NCI-H128 (cell line): ENCODE results near the gene KAZN.

Source experiments
- DNase-seq: peaks from one replicate; lab custom pipeline; 2025; ENCODE audit not compliant: unreplicated experiment; lab: John Stamatoyannopoulos, UW

Gene KAZN

DNA sequence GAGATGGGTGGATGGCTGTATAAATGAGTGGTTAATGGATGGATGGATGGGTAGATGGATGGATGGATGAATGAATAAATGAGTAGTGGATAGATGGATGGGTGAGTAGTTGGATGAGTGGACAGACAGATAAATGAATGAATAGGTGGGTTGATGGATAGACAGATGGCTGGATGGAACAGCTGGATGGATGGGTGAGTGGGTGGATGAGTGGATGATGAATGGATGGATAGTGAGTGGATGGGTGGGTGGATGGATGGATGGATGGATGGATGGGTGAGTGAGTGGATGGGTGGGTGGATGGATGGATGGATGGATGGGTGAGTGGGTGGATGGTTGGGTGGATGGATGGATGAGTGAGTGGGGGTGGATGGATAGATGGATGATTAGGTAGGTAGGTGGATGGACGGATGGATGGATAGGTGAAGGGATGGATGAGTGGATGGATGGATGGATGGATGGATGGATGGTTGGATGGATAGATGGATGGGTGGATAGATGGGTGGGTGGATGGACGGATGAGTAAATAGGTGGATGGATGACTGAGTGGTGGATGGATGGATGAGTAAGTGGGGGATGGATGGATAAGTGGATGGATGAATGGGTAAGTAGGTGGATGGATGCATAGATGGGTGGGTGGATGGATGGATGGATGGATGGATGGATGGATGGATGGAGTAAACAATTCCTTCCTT lies 246.6 kb downstream of the KAZN start:
- no peak for DNase-seq

GRCh38 chr1:14845851-14846250 lies 247.4 kb downstream of the KAZN start:
- DNase-seq, result no peak

DNA sequence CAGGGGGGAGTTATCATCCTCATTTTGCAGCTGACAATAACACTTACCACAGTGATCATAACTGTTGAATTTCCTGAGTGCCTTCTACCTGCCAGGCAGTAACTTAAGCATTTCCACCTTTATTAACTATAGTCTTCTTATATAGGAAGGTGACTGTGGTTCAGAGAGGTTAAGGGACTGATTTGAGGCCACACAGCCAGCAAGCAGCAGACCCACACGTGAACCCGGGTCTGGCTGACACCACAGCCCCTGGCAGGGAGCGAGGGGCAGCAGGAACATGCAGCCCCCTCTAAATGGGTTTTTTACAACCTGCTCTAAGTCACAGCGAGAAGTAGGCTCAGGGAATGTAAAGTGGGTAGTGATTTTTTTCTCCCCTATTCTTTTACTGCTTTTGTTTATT lies 248.2 kb downstream of the KAZN start:
- DNase-seq, result no peak

DNA sequence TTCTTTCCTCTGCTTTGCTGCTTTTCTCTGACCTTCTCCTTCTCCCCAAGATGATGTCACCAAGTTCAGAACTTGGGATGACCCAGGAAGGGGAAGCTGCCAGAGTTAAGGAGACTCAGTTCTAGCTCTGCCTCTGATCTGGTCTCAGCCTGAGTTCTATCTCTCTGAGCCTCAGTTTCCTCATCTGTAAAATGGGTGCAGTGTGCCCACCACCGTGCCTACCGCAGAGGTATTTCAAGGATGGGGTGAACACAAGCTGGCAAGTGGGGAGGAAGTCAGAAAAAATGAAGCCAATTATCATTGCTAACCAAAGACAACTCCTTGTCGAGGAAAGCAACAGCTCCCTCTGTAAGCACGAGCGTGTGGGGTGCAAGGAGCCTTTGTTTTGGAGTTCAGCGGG lies 249.7 kb downstream of the KAZN start:
- no peak for DNase-seq

GRCh38 chr1:14848625-14849024 lies 250.1 kb downstream of the KAZN start:
- no peak for DNase-seq

DNA sequence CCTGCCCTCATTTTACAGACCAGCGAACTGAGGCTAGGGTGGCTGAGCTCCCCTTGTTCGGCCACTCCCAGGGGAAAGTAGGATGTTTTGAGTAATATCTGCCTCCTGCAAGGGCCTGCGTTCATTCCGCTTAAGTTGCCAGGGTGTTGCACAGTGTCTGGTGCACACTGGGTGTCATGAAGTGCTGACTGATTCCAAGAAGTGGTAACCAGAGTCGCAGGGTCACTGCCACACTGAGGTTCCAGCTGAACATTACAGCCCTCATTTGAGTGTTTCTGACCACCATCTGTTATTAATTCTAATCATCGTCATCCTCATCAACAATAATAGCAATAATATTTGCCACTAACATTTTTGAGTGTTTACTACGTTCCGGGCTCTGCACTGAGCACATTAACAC lies 250.6 kb downstream of the KAZN start:
- DNase-seq, result no peak

DNA sequence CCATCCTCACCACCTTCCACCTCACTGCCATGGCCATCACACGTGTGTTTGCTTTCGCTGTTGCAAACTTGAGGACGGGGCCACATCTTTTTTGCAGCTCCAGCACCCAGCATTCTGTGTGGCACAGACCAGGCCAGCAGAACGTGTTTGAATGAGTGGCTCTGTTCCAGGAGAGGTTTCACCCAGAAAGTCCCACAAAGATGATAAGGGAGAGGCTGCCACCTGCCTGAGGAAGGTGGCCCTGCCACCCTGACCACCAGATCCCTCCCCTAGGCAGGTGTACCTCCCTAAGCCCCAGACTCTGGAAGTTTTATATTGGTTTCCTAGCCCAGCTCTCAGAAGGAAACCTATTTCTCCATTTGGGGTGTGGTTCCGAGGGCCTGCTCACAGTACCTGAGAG lies 252.1 kb downstream of the KAZN start:
- no peak for DNase-seq

DNA sequence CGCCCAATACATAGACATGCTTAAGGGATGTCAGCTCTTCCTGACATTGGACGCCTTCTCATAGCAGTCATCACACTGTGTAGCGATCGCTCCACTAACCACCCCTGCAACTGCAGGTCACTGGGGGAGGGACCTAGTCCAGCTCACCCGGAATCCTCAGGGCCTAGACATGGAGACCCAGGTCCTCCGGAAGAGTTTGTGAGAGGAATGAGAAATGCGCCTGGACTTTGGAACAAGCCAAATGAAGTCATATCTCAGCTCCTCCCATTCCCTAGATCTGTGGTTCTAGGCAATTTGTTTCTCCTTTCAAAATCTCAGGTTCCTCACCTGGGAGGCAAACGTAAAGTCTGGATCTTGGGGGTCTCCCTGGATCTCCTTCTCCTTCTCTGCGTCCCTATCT lies 253.3 kb downstream of the KAZN start:
- DNase-seq, result no peak

DNA sequence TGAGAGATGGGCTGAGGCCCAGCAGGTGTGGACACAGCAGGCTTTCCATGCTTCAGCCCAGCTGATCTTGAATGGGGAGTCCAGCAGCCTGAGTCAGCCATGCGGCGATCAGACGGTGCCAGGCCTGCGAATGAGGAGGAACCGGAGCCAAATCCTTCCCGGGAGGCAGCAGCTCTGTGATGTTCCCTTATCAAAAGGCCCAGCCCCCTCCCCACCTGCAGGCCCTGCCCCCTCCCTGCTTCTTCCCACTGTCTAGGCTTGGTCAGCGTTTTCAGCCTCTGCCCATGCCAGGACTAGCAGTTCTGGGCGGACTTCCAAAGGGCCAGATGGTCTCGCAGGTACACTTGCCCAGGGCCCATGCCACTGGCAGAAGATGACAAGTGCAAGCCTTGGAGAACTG lies 253.8 kb downstream of the KAZN start:
- no peak for DNase-seq

DNA sequence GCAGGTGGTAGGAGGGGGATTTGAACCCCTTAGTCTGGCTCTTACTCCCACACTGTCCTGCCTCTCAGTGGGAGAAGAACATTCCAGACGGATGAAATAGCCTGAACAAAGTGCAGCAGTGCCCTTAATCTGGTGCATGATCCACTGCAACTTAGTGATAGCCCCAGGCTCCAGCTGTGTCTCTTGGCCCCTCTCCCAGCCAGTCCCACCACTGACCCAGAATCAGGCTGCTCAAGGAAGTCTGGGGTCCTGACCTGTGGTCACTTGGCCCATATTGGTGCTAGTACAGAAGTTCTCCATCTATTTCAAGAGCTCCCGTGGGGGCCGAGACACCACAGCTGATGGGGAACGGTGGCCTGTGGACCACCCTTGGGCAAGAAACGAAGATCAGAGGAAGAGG lies 255.0 kb downstream of the KAZN start:
- no peak for DNase-seq

GRCh38 chr1:14855268-14855667 lies 256.8 kb downstream of the KAZN start:
- DNase-seq, result no peak

DNA sequence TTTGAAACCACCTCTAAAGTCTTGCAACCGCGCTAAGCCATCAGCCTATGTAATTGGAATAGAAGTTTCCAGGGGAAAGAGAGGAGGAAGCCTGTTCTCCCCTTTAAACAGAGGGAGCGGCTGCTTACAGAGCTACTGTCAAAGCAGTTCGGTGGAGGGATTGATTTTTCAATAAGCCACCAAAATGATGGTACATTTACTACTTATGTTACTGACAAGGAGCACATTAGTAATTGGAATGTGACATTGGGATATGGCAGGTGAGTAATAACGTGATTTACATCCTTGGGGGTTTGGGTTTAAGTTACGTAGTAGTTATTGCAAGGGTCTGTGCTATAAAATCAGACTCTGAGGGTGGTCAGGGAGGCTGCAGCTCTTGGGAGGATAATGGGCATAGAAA lies 257.3 kb downstream of the KAZN start:
- no peak for DNase-seq

- no peak for DNase-seq
Observed at GRCh38 chr1:14857436-14858195, 259.1 kb downstream of the KAZN start.

DNA sequence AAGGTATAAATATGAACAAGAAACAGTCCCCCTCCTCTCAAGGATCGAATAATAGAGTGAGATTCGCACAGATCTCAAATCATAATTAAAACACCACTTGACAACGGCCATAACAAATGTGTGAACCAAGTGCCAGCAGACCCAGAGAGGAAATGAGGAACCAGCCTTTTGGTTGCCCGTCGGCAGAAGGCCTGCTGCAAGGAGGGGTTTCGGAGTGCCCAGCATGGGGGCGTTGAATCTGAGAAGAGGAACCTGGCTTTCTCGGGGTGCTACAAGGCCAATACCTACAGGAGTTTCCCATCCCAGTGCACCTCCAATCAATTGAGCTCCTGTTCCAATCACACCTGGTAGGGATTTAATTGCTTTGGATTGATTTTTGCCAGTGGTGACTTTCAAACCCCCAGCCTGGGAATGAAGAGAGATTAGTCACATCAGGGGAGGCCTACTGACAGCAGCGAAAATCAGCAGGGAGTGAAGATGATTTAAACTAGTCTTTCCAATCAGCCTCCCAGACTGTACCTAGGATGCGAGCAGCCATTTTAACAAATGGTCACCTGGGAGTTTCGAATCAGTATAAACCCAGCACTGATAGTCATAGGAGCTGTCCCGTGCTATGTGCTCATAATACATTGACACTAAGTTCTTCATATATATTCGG lies 263.8 kb downstream of the KAZN start:
- no peak for DNase-seq

- DNase-seq, result no peak
Observed at GRCh38 chr1:14865106-14865505, 266.6 kb downstream of the KAZN start.

GRCh38 chr1:14866911-14867612 lies 268.6 kb downstream of the KAZN start:
- no peak for DNase-seq

GRCh38 chr1:14869187-14869586 lies 270.7 kb downstream of the KAZN start:
- DNase-seq, result no peak

DNA sequence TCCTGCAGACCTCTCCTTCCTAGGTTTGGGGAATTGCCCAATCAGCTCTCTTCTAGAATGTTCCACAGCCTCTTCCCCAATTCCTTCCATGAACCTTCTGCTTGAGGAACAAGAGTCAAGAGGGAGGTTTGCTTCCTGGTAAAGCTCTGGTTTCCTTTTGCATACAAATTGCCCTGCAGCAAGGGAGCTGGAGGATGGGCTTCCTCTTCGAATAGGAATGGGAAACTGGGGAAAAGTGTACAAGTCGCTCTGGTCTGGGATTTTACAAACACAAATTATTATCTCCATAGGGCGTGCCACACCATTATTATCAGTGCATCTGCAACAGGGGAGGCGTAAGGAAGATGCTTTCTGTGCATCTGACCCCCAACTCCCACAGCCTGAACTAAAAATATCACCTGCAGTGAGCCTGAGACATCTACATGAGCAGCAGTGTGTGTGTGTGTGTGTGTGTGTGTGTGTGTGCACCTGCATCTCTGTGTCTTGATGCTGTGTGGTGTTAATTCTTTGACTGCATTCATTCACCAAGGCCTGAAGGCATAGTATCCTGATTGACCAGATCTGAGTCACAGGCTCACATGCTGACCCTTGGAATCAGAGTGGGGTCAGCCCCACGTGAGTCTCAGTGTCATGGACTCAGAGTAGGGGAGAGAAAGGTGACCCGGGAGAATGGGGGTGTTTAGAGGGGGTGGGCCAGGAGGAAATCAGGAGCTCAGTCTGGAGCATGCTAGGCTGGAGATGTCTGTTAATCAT lies 272.9 kb downstream of the KAZN start:
- no peak for DNase-seq

DNA sequence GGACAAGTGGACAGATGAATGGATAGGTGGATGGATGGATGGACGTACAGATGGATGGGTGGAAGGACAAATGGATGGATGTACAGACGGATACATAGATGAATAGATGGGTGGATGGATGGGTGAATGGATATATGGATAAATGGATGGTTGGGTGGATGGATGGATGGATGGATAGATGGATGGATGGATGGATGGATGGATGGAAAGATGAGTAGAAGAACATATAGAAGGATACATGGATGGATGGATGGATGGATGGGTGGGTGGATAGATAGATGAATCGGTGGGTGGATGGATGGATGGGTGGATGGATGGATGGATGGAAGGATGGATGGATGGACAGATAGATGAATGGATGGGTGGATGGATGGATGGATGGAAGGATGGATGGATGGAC lies 274.3 kb downstream of the KAZN start:
- DNase-seq, result no peak

- no peak for DNase-seq
Observed at GRCh38 chr1:14873677-14874076, 275.2 kb downstream of the KAZN start.
